Immature natural killer cell (primary cell): ENCODE results near the gene CYP2D6. TPM values are rescaled to one million over a fixed set of nuclear protein-coding genes. Genes with fewer than 3 reads are reported as not detected.
A peak's percentile ranks its signal among the peaks of the same experiment; 100 is the strongest.

Experiments used
- DNase-seq, 3 donors: peaks; one replicate each; pipeline ENCODE4 v3.0.0; 2022; ENCODE audit warnings: mixed read lengths in 1 of 3
- H3K27ac Mint-ChIP-seq, 6 donors: one replicate each; pipeline ENCODE4 v1.8.0; 2020; ENCODE audit warnings: mixed read lengths in 6 of 6, mild to moderate bottlenecking in 5 of 6, inconsistent platforms in 4 of 6, moderate library complexity in 3 of 6
- H3K27me3 Mint-ChIP-seq, 3 donors: one replicate each; pipeline ENCODE4 v1.8.0; 2020 to 2021; ENCODE audit warnings: low read depth in 3 of 3, mild to moderate bottlenecking in 3 of 3, mixed read lengths in 3 of 3, moderate library complexity in 3 of 3, inconsistent platforms in 1 of 3
- H3K36me3 Mint-ChIP-seq, 3 donors: one replicate each; pipeline ENCODE4 v1.8.0; 2020; ENCODE audit warnings: mixed read lengths in 3 of 3, inconsistent platforms in 2 of 3, mild to moderate bottlenecking in 2 of 3
- H3K4me1 Mint-ChIP-seq, 2 donors: one replicate each; pipeline ENCODE4 v1.8.0; 2020; ENCODE audit warnings: inconsistent platforms in 2 of 2, mild to moderate bottlenecking in 2 of 2, mixed read lengths in 2 of 2, moderate library complexity in 1 of 2
- H3K4me3 Mint-ChIP-seq, 5 donors: one replicate each; pipeline ENCODE4 v1.8.0; 2020; ENCODE audit warnings: mild to moderate bottlenecking in 5 of 5, mixed read lengths in 5 of 5, inconsistent platforms in 3 of 5, moderate library complexity in 3 of 5
- H3K9me3 Mint-ChIP-seq, 6 donors: one replicate each; pipeline ENCODE4 v1.8.0; 2020; ENCODE audit warnings: mild to moderate bottlenecking in 6 of 6, mixed read lengths in 6 of 6, inconsistent platforms in 4 of 6, moderate library complexity in 3 of 6
- polyA plus RNA-seq, 3 donors: library from polyadenylated mRNA; unstranded; fragments of 300-500 nt; fragmentation: Illumina TruSeq; gene quantifications; one replicate each; pipeline ENCODE4 v1.2.3, GENCODE V29; 2021

The CYP2D6 gene
- polyA plus RNA-seq, 3 donors from 2014 or later, result not detected

DNA sequence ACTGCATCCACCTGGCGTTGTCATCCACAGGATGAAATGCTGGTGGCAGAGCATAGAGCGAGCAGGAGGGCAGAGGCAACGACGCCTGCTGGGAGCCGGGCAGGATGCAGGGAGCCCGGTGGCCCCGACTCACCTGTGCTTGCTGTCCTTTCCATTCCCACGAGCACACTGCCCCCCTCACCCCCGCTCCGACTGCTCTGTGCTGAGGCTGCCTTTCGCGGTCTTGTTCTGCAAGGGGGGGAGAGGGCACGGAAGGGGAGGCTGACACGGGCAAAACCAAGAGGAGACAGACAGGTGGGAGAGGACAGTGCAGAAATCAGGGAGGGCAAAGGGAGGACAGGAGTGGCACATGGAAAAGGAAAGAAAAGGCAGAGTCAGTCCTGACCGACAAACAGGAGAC is 37.9 kb upstream of the CYP2D6 start:
- Mint-ChIP-seq H3K4me3 (no peak overlapping the region), H3K27me3 (peaks cover 0 to 3% (median 0%) of the 10 kb centered on the region in 3 donors), H3K9me3 (no peaks in the 10 kb centered on the region), H3K36me3 (peaks cover 0 to 9% (median 7%) of the 10 kb centered on the region in 3 donors), H3K27ac (no peak overlapping the region), H3K4me1 (peaks cover 23 to 29% of the 10 kb centered on the region in 2 donors)
- no peak for DNase-seq

DNA sequence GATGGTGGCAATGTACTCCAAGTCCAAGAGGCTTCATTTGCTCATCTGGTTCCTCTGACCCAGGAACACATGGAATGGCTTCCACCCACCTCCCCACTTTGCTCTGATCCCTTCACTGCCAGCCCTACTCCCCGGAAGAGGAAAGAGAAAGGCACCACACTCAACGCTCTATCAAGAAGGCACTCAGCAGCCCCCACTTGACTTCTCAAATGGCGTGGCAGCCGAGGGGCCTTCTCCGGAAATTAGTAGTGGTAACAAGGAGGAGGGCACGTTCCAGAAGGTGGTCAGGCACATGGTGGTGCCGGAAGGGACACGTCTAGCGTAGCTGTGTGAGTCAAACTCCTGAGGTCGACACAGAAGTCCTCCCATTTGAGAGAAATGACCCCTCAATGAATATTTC is 36.5 kb upstream of the CYP2D6 start:
- Mint-ChIP-seq H3K36me3 (peaks cover 0 to 9% (median 7%) of the 10 kb centered on the region in 3 donors), H3K27ac (no peak overlapping the region), H3K4me1 (peaks cover 14 to 15% of the 10 kb centered on the region in 2 donors), H3K4me3 (no peak overlapping the region), H3K27me3 (peaks cover 0 to 3% (median 0%) of the 10 kb centered on the region in 3 donors), H3K9me3 (no peaks in the 10 kb centered on the region)
- DNase-seq, result no peak

DNA sequence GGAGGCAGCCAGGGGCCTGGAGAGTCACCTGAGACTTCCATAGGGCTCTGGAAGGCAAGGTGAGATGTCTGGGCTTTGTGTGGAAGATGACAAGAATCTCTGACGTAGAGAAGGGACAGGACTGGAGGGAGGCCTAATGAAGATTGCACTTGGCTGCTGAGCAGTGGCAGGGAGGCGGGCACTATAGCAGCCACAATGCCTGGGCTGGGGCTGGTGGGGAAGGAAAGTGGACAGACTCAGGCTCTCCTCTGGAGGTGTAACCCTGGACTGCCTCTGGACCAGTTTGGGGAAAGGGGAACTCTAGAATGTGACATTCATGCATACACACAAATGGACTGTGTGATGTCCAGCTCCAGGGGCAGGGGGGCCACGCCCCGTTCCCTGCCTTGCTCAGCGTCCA is 34.3 kb upstream of the CYP2D6 start:
- DNase-seq, result no peak
- Mint-ChIP-seq H3K9me3 (no peaks in the 10 kb centered on the region), H3K36me3 (peaks cover 0 to 9% (median 7%) of the 10 kb centered on the region in 3 donors), H3K27ac (peak overlapping the region in 1 of 6 donors; percentile 46), H3K4me1 (peaks cover 6% of the 10 kb centered on the region in 2 donors), H3K27me3 (peaks cover 0 to 3% (median 0%) of the 10 kb centered on the region in 3 donors), H3K4me3 (no peak overlapping the region)

DNA sequence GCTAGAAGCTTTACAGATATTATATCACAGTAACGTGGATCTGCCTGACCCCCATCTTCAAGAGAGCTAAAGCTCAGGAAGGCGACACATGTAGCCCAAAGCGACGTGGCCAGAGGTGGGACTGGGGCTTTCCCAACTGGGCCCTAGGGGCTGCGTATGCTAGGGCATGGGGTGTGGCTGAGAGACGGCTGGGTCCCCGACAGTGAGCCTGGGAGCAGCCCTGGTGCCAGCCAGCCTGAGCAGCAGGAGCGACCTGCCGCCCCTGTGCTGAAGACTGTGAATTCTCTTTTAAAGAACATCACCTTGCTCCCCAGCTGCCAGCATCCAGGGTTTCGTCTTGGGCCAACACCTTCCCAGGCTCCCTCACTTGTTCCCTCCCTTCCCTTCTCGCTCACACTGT is 32.9 kb upstream of the CYP2D6 start:
- H3K27ac Mint-ChIP-seq, result peak overlapping the region in 1 of 6 donors; percentile 52
- no peaks in the 10 kb centered on the region for H3K9me3 Mint-ChIP-seq
- H3K27me3 Mint-ChIP-seq, result peaks cover 0 to 3% (median 0%) of the 10 kb centered on the region in 3 donors
- peaks cover 0 to 13% (median 3%) of the 10 kb centered on the region in 3 donors for H3K36me3 Mint-ChIP-seq
- DNase-seq, result no peak
- H3K4me3 Mint-ChIP-seq, result no peak overlapping the region
- H3K4me1 Mint-ChIP-seq, result peaks cover 0 to 1% of the 10 kb centered on the region in 2 donors

DNA sequence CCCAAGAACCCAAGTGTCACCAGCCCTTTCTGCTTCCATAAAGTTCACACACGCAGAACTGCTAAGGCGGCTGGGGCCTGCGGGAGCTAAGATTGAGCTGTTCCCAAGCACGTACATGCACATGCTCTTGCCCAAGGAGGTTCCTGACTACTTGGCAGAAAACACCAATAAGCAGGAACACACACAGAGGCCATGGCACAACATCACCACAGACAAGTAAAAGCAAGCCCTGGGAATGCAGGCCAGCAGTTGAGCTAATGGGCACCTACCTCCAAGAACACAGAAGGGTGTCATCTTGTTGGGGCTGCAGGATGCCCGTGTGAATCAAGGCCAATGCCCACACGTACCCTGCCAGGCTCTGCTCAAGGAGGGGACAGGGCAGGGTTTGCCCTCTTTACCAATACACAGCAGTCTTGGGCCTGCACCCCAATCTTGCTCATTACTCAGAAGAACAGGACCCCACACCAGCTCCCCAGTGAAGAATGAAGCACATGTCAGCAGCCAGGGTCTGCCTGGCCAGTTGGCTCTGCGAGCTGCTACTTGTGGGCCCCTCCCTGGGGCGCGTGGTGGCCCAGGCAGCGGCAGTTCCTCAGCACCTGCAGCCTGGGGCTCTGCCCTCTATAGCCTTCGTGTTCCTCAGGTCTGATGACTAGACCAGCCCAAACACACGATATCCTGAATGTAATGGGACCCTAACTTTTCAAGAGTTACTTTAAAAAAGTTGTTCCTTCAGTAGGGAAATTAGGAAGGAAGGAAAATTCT is 32.3 kb upstream of the CYP2D6 start:
- Mint-ChIP-seq H3K36me3 (peaks cover 0 to 13% (median 3%) of the 10 kb centered on the region in 3 donors), H3K4me3 (no peak overlapping the region), H3K27ac (no peak overlapping the region), H3K27me3 (peaks cover 0 to 3% (median 0%) of the 10 kb centered on the region in 3 donors), H3K9me3 (no peaks in the 10 kb centered on the region), H3K4me1 (peaks cover 0 to 1% of the 10 kb centered on the region in 2 donors)
- DNase-seq, result no peak

DNA sequence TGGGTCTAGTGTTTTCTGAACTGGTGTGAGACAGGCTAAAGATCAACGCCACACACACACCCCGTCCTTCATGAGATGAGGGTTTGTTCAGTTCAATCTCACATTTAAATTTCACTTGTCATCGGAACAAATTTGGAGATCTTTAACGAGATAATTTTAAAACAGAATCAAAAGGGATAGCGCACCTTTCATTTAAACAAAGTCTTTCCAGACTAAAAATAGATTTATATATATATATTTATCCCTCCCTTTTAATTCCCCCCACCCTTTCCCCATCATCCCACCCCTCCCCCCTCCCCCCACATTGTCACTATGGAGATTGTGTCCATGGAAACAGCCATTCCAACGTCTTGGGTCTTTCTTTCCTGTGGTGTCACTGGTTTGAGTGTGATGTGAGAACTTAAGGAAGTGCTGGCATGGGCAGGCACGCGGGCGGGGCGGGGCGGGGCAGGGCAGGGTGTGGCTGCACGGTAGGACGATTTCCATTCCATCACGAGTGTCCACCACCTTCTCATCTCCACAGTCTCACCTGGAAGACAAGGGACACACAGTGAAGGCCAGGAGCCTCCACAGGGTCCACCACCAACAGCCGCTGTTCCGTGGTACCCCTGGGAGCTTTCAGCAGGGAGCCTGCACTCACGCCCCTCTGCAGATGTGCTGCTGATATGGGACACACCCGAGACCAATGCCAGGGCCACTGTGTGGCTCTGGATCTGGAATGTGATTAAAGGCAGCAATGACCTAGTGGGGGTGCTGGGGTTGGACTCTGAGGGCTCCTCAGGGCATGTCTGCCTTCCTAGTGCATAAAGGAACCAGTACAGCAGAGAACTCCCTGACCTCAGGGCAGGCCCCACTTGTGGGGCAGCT is 30.5 kb upstream of the CYP2D6 start:
- H3K9me3 Mint-ChIP-seq, result no peaks in the 10 kb centered on the region
- H3K27ac Mint-ChIP-seq, result peak overlapping the region in 1 of 6 donors; percentile 62
- H3K4me1 Mint-ChIP-seq, result peaks cover 0 to 1% of the 10 kb centered on the region in 2 donors
- DNase-seq, result no peak
- H3K27me3 Mint-ChIP-seq, result no peaks in the 10 kb centered on the region
- H3K4me3 Mint-ChIP-seq, result no peak overlapping the region
- peaks cover 0 to 8% (median 7%) of the 10 kb centered on the region in 3 donors for H3K36me3 Mint-ChIP-seq

DNA sequence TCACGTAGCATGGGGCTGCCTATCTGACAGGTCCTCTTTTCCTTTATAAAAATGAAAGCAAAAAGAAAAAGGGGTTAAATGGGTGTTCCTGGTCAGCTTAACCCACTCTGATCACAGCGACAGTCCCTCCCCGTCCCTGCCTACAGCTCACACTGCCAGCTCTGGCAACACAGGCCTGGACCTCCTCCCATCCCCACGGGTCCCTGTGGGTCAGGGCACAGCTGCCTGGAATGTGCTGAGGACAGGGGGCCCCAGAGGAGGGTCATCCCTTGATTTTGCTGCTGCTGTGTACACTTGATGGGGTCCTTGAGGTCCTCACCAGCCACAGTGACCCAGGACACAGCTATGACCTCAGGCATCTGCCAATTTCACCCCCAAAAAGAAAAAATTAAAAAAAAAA is 29.6 kb upstream of the CYP2D6 start:
- peaks cover 0 to 1% of the 10 kb centered on the region in 2 donors for H3K4me1 Mint-ChIP-seq
- H3K27me3 Mint-ChIP-seq, result peaks cover 0 to 1% (median under 1%) of the 10 kb centered on the region in 3 donors
- no peak for DNase-seq
- no peak overlapping the region for H3K27ac Mint-ChIP-seq
- H3K9me3 Mint-ChIP-seq, result no peaks in the 10 kb centered on the region
- H3K36me3 Mint-ChIP-seq, result peaks cover 0 to 12% (median 8%) of the 10 kb centered on the region in 3 donors
- no peak overlapping the region for H3K4me3 Mint-ChIP-seq

DNA sequence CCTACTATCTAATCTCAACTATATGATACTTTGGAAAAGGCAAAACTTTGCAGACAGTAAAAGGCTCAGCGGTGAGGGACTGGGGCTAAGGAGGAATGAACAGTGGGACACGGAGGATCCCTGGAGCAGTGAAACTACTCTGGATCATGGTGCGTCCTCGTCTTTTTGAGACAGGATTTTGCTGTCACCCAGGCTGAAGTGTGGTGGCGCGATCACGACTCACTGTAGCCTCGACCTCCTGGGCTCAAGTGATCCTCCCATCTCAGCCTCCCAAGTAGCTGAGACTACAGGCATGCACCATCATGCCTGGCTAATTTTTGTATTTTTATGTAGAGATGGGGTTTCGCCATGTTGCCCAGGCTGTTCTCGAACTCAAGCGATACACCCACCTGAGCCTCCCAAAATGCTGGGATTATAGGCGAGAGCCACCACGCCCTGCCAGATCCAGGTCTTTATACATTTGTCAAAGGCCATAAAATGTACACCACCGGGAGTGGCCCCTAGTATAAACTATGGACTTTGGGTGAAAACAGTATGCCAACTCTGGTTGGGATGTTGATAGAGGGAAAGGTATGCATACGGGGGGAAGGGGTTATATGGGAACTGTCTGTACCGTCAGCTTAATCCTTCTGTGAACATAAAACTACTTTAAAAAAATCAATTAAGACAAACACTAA is 28.0 kb upstream of the CYP2D6 start:
- H3K4me1 Mint-ChIP-seq, result no peaks in the 10 kb centered on the region
- H3K36me3 Mint-ChIP-seq, result peaks cover 0 to 22% (median 4%) of the 10 kb centered on the region in 3 donors
- no peak overlapping the region for H3K4me3 Mint-ChIP-seq
- no peak for DNase-seq
- H3K27ac Mint-ChIP-seq, result peak overlapping the region in 2 of 6 donors; percentile 57 to 71
- H3K9me3 Mint-ChIP-seq, result no peaks in the 10 kb centered on the region
- H3K27me3 Mint-ChIP-seq, result peaks cover 3 to 4% (median 3%) of the 10 kb centered on the region in 3 donors

DNA sequence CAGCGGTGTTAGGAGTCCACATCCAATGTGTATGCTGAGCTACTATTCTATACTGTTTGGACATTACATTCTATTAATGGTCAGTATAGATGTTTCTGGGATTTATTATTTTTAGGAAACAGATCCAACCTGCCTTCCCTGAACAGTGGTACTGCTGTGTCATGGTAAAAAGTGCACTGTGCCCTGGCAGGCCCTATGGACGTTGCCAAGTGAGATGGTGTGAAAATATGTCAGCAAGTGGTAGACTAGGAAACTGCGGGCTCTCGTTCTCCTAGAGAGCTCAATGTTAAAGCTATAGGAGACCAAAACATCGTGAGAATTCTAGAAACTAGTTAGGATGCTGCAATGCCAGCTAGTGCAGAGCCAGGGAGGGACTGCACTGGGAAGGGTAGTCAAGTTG is 26.0 kb upstream of the CYP2D6 start:
- no peaks in the 10 kb centered on the region for H3K4me1 Mint-ChIP-seq
- no peak overlapping the region for H3K27ac Mint-ChIP-seq
- peaks cover 0 to 22% (median 4%) of the 10 kb centered on the region in 3 donors for H3K36me3 Mint-ChIP-seq
- no peak overlapping the region for H3K4me3 Mint-ChIP-seq
- peaks cover 3 to 7% (median 3%) of the 10 kb centered on the region in 3 donors for H3K27me3 Mint-ChIP-seq
- DNase-seq, result no peak
- no peaks in the 10 kb centered on the region for H3K9me3 Mint-ChIP-seq

DNA sequence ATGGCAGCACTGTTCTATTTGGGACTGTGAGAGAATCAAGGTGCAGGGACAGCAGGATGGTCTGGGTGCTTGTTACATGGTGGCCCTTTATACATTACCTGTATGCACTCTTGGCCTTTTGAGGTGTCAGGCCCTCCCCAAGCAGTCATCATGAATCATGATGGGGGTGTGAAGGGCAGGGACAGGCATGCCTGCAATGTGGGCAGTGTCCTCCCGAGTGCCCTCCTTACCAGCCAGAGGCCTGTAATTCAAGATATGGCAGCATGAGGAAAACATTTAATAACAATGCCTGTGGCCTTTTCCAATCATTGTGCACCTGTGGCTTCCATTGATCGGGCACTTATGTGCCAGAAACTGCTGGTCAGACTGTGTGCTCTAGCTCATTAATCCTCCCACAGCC is 25.5 kb upstream of the CYP2D6 start:
- Mint-ChIP-seq H3K4me3 (no peak overlapping the region), H3K27me3 (peaks cover 3 to 9% (median 3%) of the 10 kb centered on the region in 3 donors), H3K4me1 (no peaks in the 10 kb centered on the region), H3K27ac (peak overlapping the region in 1 of 6 donors; percentile 22), H3K9me3 (no peaks in the 10 kb centered on the region), H3K36me3 (peaks cover 0 to 22% (median 4%) of the 10 kb centered on the region in 3 donors)
- DNase-seq, result no peak

DNA sequence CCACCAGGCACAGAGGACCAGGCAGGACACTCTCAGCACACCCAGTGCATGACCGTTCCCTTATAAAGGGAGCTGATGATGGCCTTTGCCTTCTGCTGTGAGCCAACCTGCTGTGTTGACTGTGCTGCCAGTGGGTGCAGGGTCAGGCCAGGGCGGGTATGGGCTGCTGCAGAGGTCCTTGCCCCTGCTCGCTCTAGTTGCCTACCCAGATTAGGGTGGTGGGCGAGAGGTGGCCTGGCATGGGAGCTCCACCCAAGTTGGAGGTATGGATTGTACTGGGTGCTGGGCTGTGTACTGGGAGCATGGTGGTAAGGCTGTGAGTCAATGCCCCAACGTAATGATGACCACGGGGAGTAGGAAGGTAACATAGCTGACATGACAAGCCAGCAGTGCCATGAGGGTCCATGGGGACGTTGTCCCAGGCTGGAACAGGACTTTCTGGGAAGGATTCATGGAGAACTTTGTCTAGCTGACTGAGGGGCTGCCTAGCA is 24.5 kb upstream of the CYP2D6 start:
- no peak for DNase-seq
- no peak overlapping the region for H3K4me3 Mint-ChIP-seq
- no peaks in the 10 kb centered on the region for H3K4me1 Mint-ChIP-seq
- peaks cover 0 to 22% (median 4%) of the 10 kb centered on the region in 3 donors for H3K36me3 Mint-ChIP-seq
- H3K9me3 Mint-ChIP-seq, result no peaks in the 10 kb centered on the region
- H3K27me3 Mint-ChIP-seq, result peaks cover 3 to 9% (median 3%) of the 10 kb centered on the region in 3 donors
- H3K27ac Mint-ChIP-seq, result peak overlapping the region in 1 of 6 donors; percentile 8

DNA sequence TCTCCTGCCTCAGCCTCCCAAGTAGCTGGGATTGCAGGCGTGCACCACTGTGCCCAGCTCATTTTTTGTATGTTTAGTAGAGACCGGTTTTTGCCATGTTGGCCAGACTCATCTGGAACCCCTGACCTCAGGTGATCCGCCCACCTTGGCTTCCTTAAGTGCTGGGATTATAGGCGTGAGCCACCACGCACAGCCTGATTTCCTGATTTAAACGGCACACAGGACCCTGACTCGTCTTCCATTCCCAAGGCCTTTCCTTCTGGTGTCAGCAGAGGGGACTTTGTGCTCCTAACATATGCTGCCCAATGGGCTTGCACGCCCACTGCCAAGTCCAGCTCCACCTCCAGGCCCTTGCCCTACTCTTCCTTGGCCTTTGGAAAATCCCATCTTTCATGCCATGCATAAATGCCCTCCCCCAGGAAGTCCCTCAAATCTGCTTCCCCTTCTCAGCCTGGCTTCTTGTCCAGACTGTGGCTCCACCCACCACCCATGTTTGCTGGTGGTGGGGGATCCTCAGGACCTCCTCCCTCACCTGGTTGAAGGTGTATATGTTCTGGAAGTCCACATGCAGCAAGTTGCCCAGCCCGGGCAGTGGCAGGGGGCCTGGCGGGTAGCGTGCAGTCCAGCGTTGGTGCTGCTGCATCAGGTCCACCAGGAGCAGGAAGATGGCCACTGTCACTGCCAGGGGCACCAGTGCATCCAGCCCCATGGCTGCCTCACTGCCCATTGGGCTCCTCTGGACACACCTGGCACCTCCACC is 23.9 kb upstream of the CYP2D6 start:
- Mint-ChIP-seq H3K36me3 (peaks cover 0 to 22% (median 2%) of the 10 kb centered on the region in 3 donors), H3K9me3 (no peaks in the 10 kb centered on the region), H3K27ac (peak overlapping the region in 2 of 6 donors; percentile 73 to 76), H3K4me1 (no peaks in the 10 kb centered on the region), H3K4me3 (no peak overlapping the region), H3K27me3 (peaks cover 3 to 11% (median 3%) of the 10 kb centered on the region in 3 donors)
- no peak for DNase-seq
